Glutamatergic neuron (in vitro differentiated cells): Measurements from ENCODE around the gene RNGTT. TPM values are rescaled to one million over a fixed set of nuclear protein-coding genes. Genes with fewer than 3 reads are reported as not detected.

Source experiments
- DNase-seq: peaks from one replicate; pipeline ENCODE4 v3.0.0; 2022
- H3K27ac Mint-ChIP-seq: one replicate; pipeline ENCODE4 v1.8.0; 2020; ENCODE audit warnings: mild to moderate bottlenecking, mixed read lengths, inconsistent platforms; ENCODE audit not compliant: unreplicated experiment
- H3K27me3 Mint-ChIP-seq: one replicate; pipeline ENCODE4 v1.8.0; 2020; ENCODE audit warnings: mild to moderate bottlenecking, moderate library complexity, mixed read lengths, inconsistent platforms; ENCODE audit not compliant: unreplicated experiment
- H3K36me3 Mint-ChIP-seq: one replicate; pipeline ENCODE4 v1.8.0; 2020; ENCODE audit warnings: mild to moderate bottlenecking, mixed read lengths, inconsistent platforms; ENCODE audit not compliant: unreplicated experiment
- H3K4me1 Mint-ChIP-seq: one replicate; pipeline ENCODE4 v1.8.0; 2020; ENCODE audit warnings: mild to moderate bottlenecking, low read depth, mixed read lengths, inconsistent platforms; ENCODE audit not compliant: unreplicated experiment
- H3K4me3 Mint-ChIP-seq: one replicate; pipeline ENCODE4 v1.8.0; 2020; ENCODE audit warnings: mild to moderate bottlenecking, mixed read lengths, inconsistent platforms; ENCODE audit not compliant: unreplicated experiment
- H3K9me3 Mint-ChIP-seq: one replicate; pipeline ENCODE4 v1.8.0; 2020; ENCODE audit warnings: mild to moderate bottlenecking, moderate library complexity, mixed read lengths, inconsistent platforms; ENCODE audit not compliant: unreplicated experiment
- total RNA-seq: library from RNA; stranded (reverse); fragmentation: NEBNext Ultra II Directional; extraction: Animal tissue kit (Norgen Biotek cat#: 25700); gene quantifications from one replicate; pipeline ENCODE4 v1.2.1, GENCODE V29; 2021; ENCODE audit not compliant: unreplicated experiment
- TF ChIP-seq, protein P1 (sequence below): fragments of 200-600 bp; sonication (generic); IDR thresholded peaks from one replicate; pipeline ENCODE4 v1.5.0; 2021; ENCODE audit not compliant: partially characterized antibody, unreplicated experiment

Gene RNGTT
- total RNA-seq, 1 donor from 2014 or later, result 23.9 TPM

DNA sequence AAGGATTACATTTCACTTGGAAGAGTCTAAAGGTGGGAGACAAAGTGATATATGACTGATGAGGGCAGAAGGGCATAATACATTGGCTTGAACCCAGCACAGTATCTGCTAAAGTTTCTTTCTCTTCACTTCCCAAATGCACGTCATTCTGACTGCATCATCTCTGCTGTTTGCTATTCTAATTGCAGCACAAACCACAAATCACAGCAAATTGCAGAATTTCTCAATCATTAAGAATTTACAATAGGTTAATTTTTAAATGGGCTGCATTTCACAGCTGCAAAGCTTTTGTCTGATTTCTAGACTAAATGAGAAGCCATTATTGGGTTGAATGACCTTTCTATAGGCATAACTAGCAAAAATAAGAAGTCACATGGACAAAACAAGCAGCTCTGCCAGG lies 337.0 kb downstream of the RNGTT start:
- DNase-seq, result no peak
- H3K27ac Mint-ChIP-seq, result no peak overlapping the region
- H3K9me3 Mint-ChIP-seq, result no peaks in the 10 kb centered on the region
- H3K4me1 Mint-ChIP-seq, result no peaks in the 10 kb centered on the region
- H3K36me3 Mint-ChIP-seq, result no peaks in the 10 kb centered on the region
- TF ChIP-seq, protein P1, sequence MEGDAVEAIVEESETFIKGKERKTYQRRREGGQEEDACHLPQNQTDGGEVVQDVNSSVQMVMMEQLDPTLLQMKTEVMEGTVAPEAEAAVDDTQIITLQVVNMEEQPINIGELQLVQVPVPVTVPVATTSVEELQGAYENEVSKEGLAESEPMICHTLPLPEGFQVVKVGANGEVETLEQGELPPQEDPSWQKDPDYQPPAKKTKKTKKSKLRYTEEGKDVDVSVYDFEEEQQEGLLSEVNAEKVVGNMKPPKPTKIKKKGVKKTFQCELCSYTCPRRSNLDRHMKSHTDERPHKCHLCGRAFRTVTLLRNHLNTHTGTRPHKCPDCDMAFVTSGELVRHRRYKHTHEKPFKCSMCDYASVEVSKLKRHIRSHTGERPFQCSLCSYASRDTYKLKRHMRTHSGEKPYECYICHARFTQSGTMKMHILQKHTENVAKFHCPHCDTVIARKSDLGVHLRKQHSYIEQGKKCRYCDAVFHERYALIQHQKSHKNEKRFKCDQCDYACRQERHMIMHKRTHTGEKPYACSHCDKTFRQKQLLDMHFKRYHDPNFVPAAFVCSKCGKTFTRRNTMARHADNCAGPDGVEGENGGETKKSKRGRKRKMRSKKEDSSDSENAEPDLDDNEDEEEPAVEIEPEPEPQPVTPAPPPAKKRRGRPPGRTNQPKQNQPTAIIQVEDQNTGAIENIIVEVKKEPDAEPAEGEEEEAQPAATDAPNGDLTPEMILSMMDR, result no peak
- no peak overlapping the region for H3K4me3 Mint-ChIP-seq
- no peaks in the 10 kb centered on the region for H3K27me3 Mint-ChIP-seq

DNA sequence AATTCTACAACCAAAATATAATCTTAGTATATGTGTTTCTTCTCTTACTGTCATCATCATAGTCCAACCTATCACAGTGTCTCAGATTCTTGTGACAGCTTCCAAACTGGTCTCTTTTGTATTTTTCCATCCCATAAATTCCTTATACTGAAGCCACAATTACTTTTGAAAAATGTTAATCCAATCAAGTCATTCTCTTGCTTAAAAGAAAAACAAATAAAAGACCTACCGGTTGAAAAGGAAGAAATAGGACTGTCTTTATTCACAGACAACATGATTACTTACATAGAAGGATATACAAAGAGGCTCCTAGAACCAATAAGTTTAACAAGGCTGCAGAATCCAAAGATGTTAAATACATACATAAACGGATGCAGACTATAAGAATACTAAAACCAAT lies 339.9 kb downstream of the RNGTT start:
- TF ChIP-seq, protein P1, result no peak
- H3K4me3 Mint-ChIP-seq, result no peak overlapping the region
- H3K27me3 Mint-ChIP-seq, result no peaks in the 10 kb centered on the region
- no peaks in the 10 kb centered on the region for H3K36me3 Mint-ChIP-seq
- no peak for DNase-seq
- H3K27ac Mint-ChIP-seq, result no peak overlapping the region
- H3K9me3 Mint-ChIP-seq, result peaks cover 3% of the 10 kb centered on the region
- H3K4me1 Mint-ChIP-seq, result no peaks in the 10 kb centered on the region

DNA sequence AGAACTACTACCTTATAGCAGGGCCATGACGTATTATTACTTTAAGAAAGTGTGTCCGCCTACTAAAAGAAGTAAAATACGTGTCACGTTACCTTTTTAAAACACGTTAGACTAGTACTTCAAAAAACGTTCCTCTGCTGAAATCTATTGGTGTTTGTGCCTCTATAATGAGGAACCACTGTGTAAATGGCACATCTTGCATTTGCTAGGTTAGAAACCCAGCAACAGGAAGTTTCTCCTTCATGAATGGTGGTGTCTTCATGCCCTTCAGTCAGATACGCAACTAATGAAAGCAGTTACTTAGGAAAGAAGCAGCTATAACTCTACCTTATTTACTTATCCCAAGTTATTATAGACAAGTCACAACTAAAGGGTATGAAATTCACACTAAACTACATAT lies 343.5 kb downstream of the RNGTT start:
- Mint-ChIP-seq H3K27me3 (peaks cover 2% of the 10 kb centered on the region), H3K4me3 (no peak overlapping the region), H3K36me3 (no peaks in the 10 kb centered on the region), H3K9me3 (peaks cover 3% of the 10 kb centered on the region), H3K27ac (no peak overlapping the region), H3K4me1 (no peaks in the 10 kb centered on the region)
- DNase-seq, result no peak
- TF ChIP-seq, protein P1, result no peak

DNA sequence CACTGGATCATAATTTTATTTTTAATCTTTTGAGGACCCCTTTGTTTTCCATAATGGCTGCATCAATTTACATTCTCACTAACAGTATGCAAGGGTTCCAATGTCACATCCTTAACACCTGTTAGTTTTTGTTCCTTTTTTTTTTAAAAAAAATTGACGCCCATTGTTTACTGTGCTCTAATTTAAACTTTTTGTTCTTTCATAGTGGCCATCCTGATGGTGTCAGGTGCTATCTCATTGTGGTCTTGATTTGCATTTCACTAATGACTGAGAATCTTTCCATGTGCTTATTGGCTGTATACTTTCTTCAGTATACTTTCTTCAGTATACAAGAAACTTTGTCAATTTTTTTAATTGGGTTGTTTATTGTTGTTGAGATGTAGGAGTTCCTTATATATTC lies 347.0 kb downstream of the RNGTT start:
- no peaks in the 10 kb centered on the region for H3K36me3 Mint-ChIP-seq
- TF ChIP-seq, protein P1, result no peak
- H3K4me1 Mint-ChIP-seq, result peaks cover 14% of the 10 kb centered on the region
- peaks cover 7% of the 10 kb centered on the region for H3K9me3 Mint-ChIP-seq
- H3K27me3 Mint-ChIP-seq, result peaks cover 5% of the 10 kb centered on the region
- DNase-seq, result no peak
- H3K27ac Mint-ChIP-seq, result no peak overlapping the region
- no peak overlapping the region for H3K4me3 Mint-ChIP-seq

DNA sequence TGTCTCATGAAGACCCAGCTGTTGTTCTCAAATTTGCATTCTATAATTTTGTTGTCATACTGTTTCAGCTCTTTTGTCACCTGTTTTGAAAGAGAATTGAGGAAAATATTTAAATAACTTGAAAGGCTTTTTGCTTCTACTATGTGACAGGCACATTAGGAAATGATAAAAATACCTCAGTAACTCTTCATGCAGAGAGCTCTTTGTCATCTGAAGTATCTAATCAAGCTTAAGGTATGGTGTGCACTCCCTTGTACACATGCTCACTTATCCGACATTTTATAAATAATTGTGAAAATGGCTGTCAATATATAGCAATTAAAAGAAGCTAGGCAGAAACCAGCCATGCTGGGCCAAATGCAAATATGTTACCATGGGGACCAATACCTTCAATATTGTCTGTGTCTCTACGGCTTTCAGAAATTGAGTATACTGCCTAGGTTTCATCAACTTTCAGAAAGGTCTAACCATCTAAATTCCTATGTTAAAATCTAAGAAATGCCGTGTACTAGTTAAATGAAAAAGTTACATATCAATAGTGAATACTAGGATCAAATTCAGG lies 349.0 kb downstream of the RNGTT start:
- Mint-ChIP-seq H3K27ac (no peak overlapping the region), H3K4me3 (no peak overlapping the region), H3K36me3 (no peaks in the 10 kb centered on the region), H3K4me1 (peaks cover 32% of the 10 kb centered on the region), H3K27me3 (peaks cover 5% of the 10 kb centered on the region), H3K9me3 (peaks cover 7% of the 10 kb centered on the region)
- TF ChIP-seq, protein P1, result no peak
- no peak for DNase-seq
